ENCODE measurements around the gene HPX.

The HPX gene

GRCh38 chr11:6440906-6441358 is at the start of gene HPX:
Gene HPX, minus strand, starts transcription at chr11:6440987. Its CDS starts 24 bp downstream, at chr11:6440963.
- no peak for DNase-seq (ENCODE audit: low read depth)

DNA sequence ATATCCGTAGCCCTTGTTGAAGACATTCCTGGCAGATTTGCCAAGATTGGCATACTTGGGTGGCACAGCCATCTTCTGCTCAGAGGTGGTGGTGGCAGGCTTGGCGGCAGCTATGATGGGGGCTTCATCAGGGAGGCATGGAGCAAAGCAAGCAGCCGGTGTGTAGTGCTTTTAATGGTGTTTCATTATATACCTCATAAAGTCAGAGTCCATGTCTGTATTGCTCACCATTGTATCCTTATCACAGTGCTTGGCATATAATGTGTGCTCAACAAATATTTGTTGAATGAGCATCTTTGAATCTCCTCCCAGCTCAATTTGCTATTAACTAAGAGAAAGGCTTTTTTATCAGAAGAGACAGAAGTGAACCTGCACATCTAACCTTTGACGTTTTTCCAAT is 48.5 kb upstream of the HPX start:
- no peak for DNase-seq (ENCODE audit: low read depth)

- DNase-seq (ENCODE audit: low read depth): no peak
These were observed 48.0 kb upstream of the HPX start for GRCh38 chr11:6488821-6489220.

DNA sequence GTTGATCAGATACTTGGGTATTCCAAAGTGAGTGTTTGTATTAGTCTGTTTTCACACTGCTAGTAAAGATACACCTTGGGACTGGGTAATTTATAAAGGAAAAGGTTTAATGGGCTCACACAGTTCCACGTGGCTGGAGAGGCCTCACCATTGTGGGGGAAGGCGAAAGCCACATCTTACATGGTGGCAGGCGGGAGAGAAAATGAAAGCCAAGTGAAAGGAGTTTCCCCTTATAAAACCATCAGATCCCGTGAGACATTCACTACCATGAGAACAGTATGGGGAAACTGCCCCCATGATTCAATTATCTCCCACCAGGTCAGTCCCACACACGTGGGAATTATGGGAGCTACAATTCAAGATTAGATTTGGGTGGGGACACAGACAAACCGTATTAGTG is 47.6 kb upstream of the HPX start:
- DNase-seq (ENCODE audit: low read depth): no peak

DNA sequence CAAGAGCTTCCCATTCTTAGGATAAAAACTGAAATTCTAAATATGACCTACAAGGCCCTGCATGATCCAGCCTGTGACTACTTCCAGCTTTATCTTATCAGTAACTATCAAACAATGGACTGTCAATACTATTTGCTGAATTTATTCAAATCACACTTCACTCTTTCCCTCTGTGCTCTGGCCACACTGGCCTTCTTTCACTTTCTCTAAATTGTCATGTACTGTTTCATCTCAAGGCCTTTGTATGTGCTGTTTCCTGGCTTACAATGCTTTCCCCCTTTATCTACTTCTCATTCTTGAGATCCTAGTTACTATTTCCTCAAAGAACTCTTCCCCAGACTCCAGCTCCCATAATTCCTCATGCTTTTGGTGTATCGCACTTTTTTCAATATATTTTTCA is 46.2 kb upstream of the HPX start:
- DNase-seq (ENCODE audit: low read depth): no peak

GRCh38 chr11:6486256-6486655 is 45.5 kb upstream of the HPX start:
- DNase-seq (ENCODE audit: low read depth): no peak

DNA sequence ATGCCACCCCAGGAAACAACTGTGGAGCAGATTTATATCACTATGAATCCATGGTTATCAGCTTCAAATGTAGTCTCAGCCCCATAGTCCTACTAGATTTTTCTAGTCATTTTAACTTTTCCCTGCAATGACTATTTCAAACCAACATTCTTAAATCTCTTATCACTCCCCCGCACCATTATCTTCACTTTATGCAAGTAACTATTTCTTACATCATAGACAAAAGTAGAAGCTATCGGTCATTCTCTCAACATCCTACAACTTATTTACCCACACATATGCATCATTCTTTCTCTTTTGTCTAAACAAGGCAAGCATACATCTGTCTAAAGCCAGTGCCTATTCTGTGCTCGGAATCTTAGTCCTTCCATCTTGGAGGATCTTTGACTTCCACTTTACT is 44.9 kb upstream of the HPX start:
- no peak for DNase-seq (ENCODE audit: low read depth)

GRCh38 chr11:6483015-6483414 is 42.2 kb upstream of the HPX start:
- no peak for DNase-seq (ENCODE audit: low read depth)

GRCh38 chr11:6482441-6482840 is 41.7 kb upstream of the HPX start:
- no peak for DNase-seq (ENCODE audit: low read depth)

GRCh38 chr11:6481924-6482275 is 41.1 kb upstream of the HPX start:
- DNase-seq (ENCODE audit: low read depth): no peak

GRCh38 chr11:6481012-6481923 is 40.5 kb upstream of the HPX start, which contains the start of the genes ARFIP2 and TIMM10B:
Gene ARFIP2, minus strand, starts transcription at chr11:6481331. Its CDS starts 910 bp downstream, at chr11:6480421.
Gene TIMM10B, plus strand, starts transcription at chr11:6481501. Its CDS starts 16 bp downstream, at chr11:6481517.
- DNase-seq (ENCODE audit: low read depth): peak; percentile 93

DNA sequence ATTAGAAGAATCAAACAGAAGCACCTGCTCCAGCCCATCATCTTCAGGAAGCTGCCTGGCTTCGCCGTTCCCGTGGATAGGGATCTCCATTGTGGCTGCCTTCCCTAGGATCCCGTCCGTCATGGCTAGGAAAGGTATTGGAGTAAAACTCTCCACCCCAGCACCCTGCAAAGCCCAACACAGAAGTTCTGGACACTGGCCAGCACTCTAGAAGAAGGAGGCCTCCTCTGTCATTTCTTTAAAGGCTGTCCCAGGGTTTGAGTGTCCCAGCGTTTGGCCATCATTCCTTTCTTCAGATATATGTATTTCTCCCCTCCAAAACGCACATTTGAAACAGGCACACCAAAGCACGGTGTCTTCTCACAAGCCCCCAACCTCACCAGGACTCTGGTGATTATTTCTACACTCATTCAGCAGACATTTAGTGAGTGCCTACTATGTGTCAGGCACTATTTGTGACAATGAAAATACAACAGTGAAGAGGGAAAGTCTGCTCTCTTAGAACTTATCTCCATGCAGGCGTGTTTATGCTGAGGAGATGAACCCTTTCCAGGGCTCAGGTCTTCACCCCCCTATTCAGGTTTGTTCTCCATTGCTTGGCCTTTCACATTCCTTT is 39.6 kb upstream of the HPX start:
- DNase-seq (ENCODE audit: low read depth): no peak

GRCh38 chr11:6476571-6476970 is 35.8 kb upstream of the HPX start:
- no peak for DNase-seq (ENCODE audit: low read depth)

DNA sequence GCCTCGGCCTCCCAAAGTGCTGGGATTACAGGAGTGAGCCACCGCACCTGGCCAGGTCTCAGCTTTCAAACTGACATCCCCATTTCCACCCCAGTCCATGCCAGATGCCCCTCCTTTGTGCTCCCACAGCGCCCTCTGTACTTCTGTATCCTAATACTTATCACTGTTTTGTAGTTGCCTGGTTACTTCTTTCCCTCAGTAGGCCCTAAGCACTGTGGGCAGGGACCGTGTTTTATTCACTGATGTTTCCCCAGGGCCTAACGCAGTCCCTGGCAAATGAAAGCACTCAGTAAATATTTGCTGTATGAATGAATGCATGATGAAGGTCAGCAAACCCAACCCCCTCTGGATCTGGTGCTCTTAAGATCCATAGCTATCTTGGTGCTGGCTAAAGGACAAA is 35.1 kb upstream of the HPX start:
- no peak for DNase-seq (ENCODE audit: low read depth)

GRCh38 chr11:6474806-6475500 is 34.2 kb upstream of the HPX start:
- DNase-seq (ENCODE audit: low read depth): no peak

- DNase-seq (ENCODE audit: low read depth): no peak
These were observed 33.6 kb upstream of the HPX start for GRCh38 chr11:6474413-6474792.

DNA sequence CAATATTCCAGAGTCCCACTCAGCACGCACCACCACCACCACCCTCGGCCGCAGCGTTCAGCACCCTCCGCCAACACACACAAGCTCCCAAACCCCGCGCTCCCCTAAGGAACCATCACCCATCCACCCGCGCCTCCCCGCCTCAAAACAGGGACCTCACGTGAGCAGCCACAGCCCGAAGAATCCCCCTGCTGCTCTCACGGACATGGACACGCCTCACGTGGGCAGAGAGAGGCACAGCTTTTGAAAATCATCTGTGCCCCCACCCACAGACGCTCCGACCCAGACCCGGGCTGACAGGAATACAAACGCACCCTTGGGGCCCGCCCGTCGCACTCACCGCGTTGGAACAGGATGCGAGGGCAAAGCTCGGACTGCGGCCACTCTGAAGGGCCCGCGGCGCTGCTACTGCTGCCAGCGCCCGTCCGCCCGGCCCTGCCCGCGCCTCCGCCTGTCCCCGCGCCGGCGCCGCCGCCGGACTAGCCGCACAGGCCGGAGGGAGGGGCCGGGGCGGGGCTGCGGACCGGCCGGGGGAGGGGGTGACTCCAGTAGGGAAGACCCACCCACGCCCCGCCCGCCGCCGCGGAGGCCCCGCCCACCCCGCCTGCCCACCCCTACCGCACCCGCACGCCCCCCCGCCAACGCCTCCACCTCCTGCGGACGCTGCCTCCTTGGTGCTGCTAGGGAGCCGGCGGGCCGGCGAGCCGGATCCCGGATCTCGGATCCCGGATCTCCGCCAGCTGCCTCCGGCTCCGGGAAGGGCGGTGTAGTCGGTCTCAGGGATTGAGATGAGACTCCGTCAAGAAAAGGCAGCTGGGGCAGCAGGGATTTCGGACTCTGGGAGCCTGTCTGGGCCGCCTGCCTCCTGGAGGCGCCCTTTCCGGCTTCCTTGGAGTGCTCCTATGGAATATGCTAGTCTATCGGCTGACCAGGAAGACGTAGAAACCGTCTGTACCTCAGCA is 32.9 kb upstream of the HPX start, which contains the start of gene TRIM3:
Gene TRIM3 (minus strand): TSS at position 491 of the 962 bp plus-strand sequence. CDS start 8,246 bp downstream, outside the sequence.
- DNase-seq (ENCODE audit: low read depth): peak; percentile 64

GRCh38 chr11:6472934-6473333 is 32.1 kb upstream of the HPX start:
- DNase-seq (ENCODE audit: low read depth): no peak

GRCh38 chr11:6469599-6469998 is 28.8 kb upstream of the HPX start:
- DNase-seq (ENCODE audit: low read depth): no peak

DNA sequence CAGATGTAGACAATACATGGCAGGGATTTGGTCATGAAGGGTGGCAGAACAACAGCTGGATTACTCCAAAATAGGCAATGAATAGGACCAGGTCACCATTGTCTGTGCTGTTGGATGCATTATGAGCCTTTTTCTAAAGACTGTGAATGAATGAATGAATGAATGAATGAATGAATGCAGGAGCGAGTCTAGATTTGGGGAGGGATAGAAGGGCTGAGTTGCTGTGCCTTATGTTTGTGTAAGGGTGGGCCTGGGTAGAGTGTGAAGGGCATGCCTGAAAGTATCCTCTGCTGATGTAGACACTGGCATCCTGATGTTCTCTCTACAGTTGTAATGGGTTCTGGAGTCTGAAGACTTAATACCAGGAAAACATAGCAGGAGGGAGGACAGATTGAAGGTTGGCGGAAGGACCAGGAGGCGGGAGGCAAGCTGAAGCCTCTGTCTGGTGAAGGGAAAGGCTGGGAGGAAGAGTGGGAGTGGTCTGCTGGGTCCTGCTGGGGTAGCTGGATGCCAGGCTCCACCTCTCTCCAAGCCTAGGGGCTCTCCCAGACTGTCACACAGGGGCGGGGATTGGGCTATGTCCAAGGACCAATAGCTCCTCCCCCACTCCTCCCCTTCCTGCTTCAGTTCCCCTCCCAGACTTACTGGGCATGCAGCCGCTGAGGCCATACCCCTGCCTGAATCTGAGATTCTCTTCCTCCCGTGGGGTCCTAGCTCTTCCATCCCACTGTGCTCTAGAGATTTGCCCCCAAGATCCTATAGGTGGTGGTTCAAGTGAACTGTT is 28.1 kb upstream of the HPX start:
- DNase-seq (ENCODE audit: low read depth): peak; percentile 92

DNA sequence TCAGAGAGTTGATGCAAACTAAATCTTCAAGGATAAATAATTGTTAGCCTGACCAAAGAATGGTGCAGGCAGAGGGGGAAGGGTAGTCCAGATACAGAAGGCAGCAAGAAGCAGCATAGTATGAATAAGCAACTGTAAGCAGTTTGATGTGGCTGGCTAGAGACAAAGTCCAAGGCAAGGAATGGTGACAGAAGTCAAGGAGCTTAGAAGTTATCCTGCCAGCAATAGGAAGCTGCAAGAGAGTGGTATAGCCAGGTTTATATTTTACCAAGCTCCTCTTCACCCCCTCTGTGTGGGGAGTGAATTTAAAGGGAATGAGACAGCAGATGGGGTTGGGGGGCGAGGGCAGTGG is 18.3 kb upstream of the HPX start:
- no peak for DNase-seq (ENCODE audit: low read depth)
